Measurements from ENCODE around the gene TRAF3. TPM values are rescaled to one million over a fixed set of nuclear protein-coding genes. Genes with fewer than 3 reads are reported as not detected.

Gene TRAF3
- total RNA-seq, 6 experiments from 2014 or later: 19.9 to 28.8 (median 22.6) TPM

DNA sequence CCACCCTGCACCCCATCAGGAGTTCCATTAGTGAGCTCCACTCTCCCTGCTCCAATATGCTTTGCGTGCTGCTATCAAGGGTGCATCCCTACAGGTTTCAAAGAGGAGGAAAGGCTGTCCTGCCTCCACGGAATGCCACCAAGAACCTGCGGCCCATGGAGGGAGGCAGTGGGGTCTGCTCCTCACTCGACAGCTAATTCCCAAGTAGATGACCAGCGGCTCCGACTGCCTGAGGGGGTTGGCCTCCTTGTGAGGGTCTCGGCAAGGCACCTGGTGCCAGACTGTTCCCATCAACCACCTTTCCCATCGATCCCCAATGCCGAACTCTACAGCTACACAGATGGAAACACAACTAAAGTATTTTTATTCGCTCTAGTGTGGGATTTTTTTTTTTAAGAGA lies 181.2 kb downstream of the TRAF3 start:
- TF ChIP-seq, protein P1, sequence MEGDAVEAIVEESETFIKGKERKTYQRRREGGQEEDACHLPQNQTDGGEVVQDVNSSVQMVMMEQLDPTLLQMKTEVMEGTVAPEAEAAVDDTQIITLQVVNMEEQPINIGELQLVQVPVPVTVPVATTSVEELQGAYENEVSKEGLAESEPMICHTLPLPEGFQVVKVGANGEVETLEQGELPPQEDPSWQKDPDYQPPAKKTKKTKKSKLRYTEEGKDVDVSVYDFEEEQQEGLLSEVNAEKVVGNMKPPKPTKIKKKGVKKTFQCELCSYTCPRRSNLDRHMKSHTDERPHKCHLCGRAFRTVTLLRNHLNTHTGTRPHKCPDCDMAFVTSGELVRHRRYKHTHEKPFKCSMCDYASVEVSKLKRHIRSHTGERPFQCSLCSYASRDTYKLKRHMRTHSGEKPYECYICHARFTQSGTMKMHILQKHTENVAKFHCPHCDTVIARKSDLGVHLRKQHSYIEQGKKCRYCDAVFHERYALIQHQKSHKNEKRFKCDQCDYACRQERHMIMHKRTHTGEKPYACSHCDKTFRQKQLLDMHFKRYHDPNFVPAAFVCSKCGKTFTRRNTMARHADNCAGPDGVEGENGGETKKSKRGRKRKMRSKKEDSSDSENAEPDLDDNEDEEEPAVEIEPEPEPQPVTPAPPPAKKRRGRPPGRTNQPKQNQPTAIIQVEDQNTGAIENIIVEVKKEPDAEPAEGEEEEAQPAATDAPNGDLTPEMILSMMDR (IDR thresholded peaks at IDR 0.05): no peak
- no peak overlapping the region for H3K27ac Mint-ChIP-seq
- no peaks in the 10 kb centered on the region for H3K9me3 Mint-ChIP-seq
- no peak overlapping the region for H3K4me3 Mint-ChIP-seq
- H3K36me3 Mint-ChIP-seq (ENCODE audit: low read depth): peaks cover 13% of the 10 kb centered on the region
- peaks cover 4% of the 10 kb centered on the region; the same call in 1 of the 2 replicates for H3K27me3 Mint-ChIP-seq (ENCODE audit: insufficient read depth)
- no peak for DNase-seq
- no peaks in the 10 kb centered on the region for H3K4me1 Mint-ChIP-seq (ENCODE audit: low read depth)

Other genes with a start within 250 kb of the TRAF3 start
- 10 to 100 TPM; 24.5 to 27.6 (median 25.1) TPM for gene RCOR1, start 184.8 kb upstream of the TRAF3 start, total RNA-seq (2021; fragmentation: NEBNext Ultra II Directional; extraction: Animal tissue kit (Norgen Biotek cat#: 25700))
- not detected for gene AMN, start 145.2 kb downstream of the TRAF3 start, total RNA-seq (2021; fragmentation: NEBNext Ultra II Directional; extraction: Animal tissue kit (Norgen Biotek cat#: 25700))